Suprapubic skin (tissue), 4 donors: ENCODE measurements around the gene SLC39A5. TPM values are rescaled to one million over a fixed set of nuclear protein-coding genes. Genes with fewer than 3 reads are reported as not detected.

Experiments used
- DNase-seq, 2 donors: peaks; one replicate each; pipeline ENCODE4 v3.0.0-alpha.2; 2019; ENCODE audit warnings: low spot score in 2 of 2
- H3K27ac ChIP-seq: fragments of 200-600 bp; sonication (generic); one replicate; pipeline ENCODE4 v1.5.1; 2019
- H3K27me3 ChIP-seq: fragments of 200-600 bp; sonication (generic); one replicate; pipeline ENCODE4 v1.5.1; 2019
- H3K36me3 ChIP-seq: fragments of 200-600 bp; sonication (generic); one replicate; pipeline ENCODE4 v1.5.1; 2019
- H3K4me1 ChIP-seq: fragments of 200-600 bp; sonication (generic); one replicate; pipeline ENCODE4 v1.5.1; 2019
- H3K4me3 ChIP-seq: fragments of 200-600 bp; sonication (generic); one replicate; pipeline ENCODE4 v1.5.1; 2019; ENCODE audit warnings: mild to moderate bottlenecking
- H3K9me3 ChIP-seq: fragments of 200-600 bp; sonication (generic); one replicate; pipeline ENCODE4 v1.5.1; 2019
- EP300 ChIP-seq: sonication (generic); formaldehyde crosslinking; IDR thresholded peaks from one replicate; pipeline ENCODE4 v1.6.1; 2017; ENCODE audit warnings: antibody characterized with exemption
- POLR2A ChIP-seq, 2 donors: fragments of 450-650 bp; IDR thresholded peaks; one replicate each; pipeline ENCODE4 v1.6.1; 2017; ENCODE audit warnings: antibody characterized with exemption in 2 of 2, mild to moderate bottlenecking in 2 of 2, moderate library complexity in 2 of 2
- POLR2AphosphoS5 ChIP-seq, 3 donors: sonication (generic); formaldehyde crosslinking; IDR thresholded peaks; one replicate each; pipeline ENCODE4 v1.6.1; 2017; ENCODE audit warnings: antibody characterized with exemption in 3 of 3
- WGBS: methylation state at CpG from one replicate; pipeline ENCODE4 v1.1.5; 2018; 5-methylcytosine and 5-hydroxymethylcytosine counted together
- total RNA-seq, 4 donors: library from RNA; depleted of rRNA; stranded (reverse); fragments of >200 nt; gene quantifications; one replicate each; pipeline ENCODE4 v1.1.0, GENCODE V29; 2016
- TF ChIP-seq, protein P1 (sequence below), 2 donors: fragments of 200-600 bp in 1 of 2; fragments of 450-650 bp in 1 of 2; sonication (generic) in 1 of 2; IDR thresholded peaks; one replicate each; pipeline ENCODE4 v1.5.1; 2016 to 2019; ENCODE audit warnings: antibody characterized with exemption in 2 of 2, mild to moderate bottlenecking in 1 of 2, moderate library complexity in 1 of 2

Gene SLC39A5
- total RNA-seq, 4 donors from 2014 or later, result 1.3 to 2.4 TPM; not detected in 2

DNA sequence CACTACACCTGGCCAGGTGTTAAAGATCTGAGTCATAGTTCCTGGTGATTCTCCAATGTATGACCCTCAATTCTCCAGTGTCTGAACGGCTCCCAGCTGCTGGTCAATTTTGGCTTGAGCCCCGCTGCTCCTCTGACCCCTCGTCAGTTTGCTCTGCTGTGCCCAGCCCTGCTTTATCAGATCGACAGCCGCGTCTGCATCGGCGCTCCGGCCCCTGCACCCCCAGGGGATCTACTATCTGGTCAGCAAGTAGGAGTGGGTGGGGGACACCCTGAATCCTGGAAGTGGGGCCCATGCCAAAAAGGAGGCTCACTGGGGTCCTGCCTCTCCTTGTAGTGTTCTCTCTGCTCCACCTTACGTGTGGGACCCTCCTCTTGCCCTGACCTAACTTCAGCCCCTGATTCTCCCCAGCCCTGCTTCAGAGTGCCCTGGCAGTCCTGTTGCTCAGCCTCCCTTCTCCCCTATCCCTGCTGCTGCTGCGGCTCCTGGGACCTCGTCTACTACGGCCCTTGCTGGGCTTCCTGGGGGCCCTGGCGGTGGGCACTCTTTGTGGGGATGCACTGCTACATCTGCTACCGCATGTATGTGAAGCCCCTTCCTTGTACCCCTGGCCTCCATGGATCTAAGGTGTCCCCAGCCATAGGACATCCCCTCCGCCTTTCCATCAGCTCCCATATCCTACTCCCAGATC is 5.0 kb downstream of the SLC39A5 start:
- no peaks in the 10 kb centered on the region for H3K4me1 ChIP-seq
- 78% methylated on average over 16 of the region's 16 CpGs for WGBS
- TF ChIP-seq, protein P1, sequence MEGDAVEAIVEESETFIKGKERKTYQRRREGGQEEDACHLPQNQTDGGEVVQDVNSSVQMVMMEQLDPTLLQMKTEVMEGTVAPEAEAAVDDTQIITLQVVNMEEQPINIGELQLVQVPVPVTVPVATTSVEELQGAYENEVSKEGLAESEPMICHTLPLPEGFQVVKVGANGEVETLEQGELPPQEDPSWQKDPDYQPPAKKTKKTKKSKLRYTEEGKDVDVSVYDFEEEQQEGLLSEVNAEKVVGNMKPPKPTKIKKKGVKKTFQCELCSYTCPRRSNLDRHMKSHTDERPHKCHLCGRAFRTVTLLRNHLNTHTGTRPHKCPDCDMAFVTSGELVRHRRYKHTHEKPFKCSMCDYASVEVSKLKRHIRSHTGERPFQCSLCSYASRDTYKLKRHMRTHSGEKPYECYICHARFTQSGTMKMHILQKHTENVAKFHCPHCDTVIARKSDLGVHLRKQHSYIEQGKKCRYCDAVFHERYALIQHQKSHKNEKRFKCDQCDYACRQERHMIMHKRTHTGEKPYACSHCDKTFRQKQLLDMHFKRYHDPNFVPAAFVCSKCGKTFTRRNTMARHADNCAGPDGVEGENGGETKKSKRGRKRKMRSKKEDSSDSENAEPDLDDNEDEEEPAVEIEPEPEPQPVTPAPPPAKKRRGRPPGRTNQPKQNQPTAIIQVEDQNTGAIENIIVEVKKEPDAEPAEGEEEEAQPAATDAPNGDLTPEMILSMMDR (IDR thresholded peaks at IDR 0.05), result no peak
- no peak for TF ChIP-seq POLR2A (IDR thresholded peaks at IDR 0.05)
- TF ChIP-seq POLR2AphosphoS5 (IDR thresholded peaks at IDR 0.05), result no peak
- no peak for TF ChIP-seq EP300

DNA sequence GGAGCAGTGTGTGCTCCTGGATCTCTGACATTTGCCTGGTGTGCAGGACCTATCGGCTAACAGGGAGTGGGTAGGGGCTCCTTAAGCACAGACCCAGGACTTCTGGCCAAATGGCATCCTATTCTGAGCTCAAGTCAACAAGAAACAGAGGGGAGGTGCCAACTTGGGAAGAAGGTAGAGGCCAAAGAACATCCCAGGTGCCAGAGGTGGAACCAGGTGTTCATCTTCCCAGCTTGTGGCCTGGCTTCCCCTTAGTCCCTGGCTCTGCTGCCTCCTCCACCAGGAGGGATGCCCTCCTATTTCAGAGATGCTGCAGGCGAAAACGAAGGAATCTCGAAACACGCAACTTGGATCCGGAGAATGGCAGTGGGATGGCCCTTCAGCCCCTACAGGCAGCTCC is 6.2 kb downstream of the SLC39A5 start:
- Histone ChIP-seq H3K36me3 (peaks cover 44% of the 10 kb centered on the region), H3K9me3 (no peaks in the 10 kb centered on the region), H3K4me1 (no peaks in the 10 kb centered on the region), H3K27ac (no peak overlapping the region), H3K4me3 (no peak overlapping the region), H3K27me3 (no peaks in the 10 kb centered on the region)
- DNase-seq, result no peak
- WGBS, result 95% methylated on average over 5 of the region's 6 CpGs
- no peak for TF ChIP-seq POLR2AphosphoS5 (IDR thresholded peaks at IDR 0.05)
- TF ChIP-seq, protein P1 (IDR thresholded peaks at IDR 0.05), result no peak
- TF ChIP-seq EP300, result no peak
- no peak for TF ChIP-seq POLR2A (IDR thresholded peaks at IDR 0.05)

More for the DNA sequence above, 5.0 kb downstream of the SLC39A5 start:
- no peak for DNase-seq
- Histone ChIP-seq H3K4me3 (no peak overlapping the region), H3K9me3 (no peaks in the 10 kb centered on the region), H3K27me3 (no peaks in the 10 kb centered on the region), H3K27ac (no peak overlapping the region), H3K36me3 (peaks cover 32% of the 10 kb centered on the region)

DNA sequence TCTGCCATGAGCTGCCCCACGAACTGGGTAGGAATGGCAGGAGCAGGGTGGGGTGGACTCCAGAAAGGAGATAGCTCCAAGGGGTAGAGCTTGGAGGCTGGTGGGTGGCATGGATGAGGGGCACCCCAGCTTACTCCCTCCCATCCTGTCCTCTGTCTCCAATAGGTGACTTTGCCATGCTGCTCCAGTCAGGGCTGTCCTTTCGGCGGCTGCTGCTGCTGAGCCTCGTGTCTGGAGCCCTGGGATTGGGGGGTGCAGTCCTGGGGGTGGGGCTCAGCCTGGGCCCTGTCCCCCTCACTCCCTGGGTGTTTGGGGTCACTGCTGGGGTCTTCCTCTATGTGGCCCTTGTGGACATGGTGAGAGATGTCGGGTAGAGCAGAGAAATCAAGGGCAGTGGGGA is 7.1 kb downstream of the SLC39A5 start:
- H3K36me3 ChIP-seq, result peaks cover 53% of the 10 kb centered on the region

DNA sequence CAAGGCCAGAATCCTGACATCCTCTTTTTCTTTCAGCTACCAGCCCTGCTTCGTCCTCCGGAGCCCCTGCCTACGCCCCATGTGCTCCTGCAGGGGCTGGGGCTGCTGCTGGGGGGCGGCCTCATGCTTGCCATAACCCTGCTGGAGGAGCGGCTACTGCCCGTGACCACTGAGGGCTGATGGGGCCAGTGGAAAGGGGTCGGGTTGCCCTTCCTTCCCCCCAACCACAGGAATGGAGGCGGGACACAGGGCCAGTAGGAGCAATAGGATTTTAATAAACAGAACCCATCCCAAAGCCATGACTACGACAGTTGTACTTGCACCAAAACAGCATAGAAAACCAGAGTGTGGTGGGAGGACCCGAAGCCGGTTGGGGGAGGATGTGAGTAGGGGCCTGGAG is 7.7 kb downstream of the SLC39A5 start:
- no peak overlapping the region for H3K27ac ChIP-seq
- TF ChIP-seq POLR2A (IDR thresholded peaks at IDR 0.05) (no peak), POLR2AphosphoS5 (IDR thresholded peaks at IDR 0.05) (no peak), EP300 (no peak)
- TF ChIP-seq, protein P1 (IDR thresholded peaks at IDR 0.05), result no peak
- peaks cover 58% of the 10 kb centered on the region for H3K36me3 ChIP-seq

More for the DNA sequence above, 7.1 kb downstream of the SLC39A5 start:
- H3K4me3 ChIP-seq, result no peak overlapping the region
- H3K27ac ChIP-seq, result no peak overlapping the region
- H3K9me3 ChIP-seq, result no peaks in the 10 kb centered on the region
- 83% methylated on average over 2 of the region's 5 CpGs for WGBS
- H3K4me1 ChIP-seq, result no peaks in the 10 kb centered on the region
- no peaks in the 10 kb centered on the region for H3K27me3 ChIP-seq
- no peak for DNase-seq
- TF ChIP-seq POLR2A (IDR thresholded peaks at IDR 0.05), result no peak
- TF ChIP-seq, protein P1 (IDR thresholded peaks at IDR 0.05), result no peak
- no peak for TF ChIP-seq EP300
- no peak for TF ChIP-seq POLR2AphosphoS5 (IDR thresholded peaks at IDR 0.05)

DNA sequence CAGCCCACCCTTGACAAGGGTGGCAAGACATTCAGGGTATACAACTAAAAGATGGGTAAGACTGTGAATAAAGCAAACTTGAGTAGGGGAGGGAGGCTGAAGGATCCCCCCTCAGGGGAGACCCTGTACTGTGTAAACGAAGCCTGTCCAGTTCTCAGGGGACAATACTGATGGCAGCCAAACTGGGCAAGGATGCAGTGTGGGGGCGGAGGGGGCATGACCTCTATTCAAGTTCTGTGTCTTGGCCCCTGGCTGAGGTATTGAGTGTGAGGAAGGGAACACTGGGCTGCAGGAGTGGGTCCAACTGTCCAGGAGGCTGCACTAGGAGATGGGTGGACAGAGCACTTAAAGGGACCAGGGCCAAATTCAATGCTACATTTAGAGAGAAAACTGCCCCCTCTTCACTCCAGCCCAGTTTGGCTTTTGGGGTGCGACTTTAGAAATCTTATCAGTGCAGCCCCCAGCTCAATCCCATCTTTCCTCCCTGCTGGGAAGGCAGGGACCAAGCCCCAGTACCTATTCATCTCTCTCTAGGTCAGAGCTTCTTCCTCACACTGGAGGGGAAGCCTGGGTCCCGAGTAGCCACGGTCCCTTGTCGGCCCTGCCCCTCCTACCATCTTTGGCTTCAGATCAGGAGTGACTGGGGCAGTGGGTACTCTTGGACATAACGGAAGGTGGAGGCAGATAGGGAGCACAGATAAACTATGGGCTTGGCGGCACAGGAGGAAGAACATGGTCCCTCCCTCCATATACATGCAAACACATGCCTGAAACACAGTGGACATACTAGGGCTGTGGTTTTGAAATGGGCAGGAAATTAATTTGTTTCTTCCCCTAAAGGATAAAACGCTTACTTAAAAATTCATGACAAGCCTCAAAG is 11.8 kb downstream of the SLC39A5 start:
- no peak for TF ChIP-seq POLR2AphosphoS5 (IDR thresholded peaks at IDR 0.05)
- no peak for TF ChIP-seq EP300
- no peak for TF ChIP-seq POLR2A (IDR thresholded peaks at IDR 0.05)
- TF ChIP-seq, protein P1 (IDR thresholded peaks at IDR 0.05), result no peak
- H3K27me3 ChIP-seq, result no peaks in the 10 kb centered on the region
- H3K27ac ChIP-seq, result no peak overlapping the region
- no peak for DNase-seq
- no peaks in the 10 kb centered on the region for H3K4me1 ChIP-seq
- H3K9me3 ChIP-seq, result no peaks in the 10 kb centered on the region
- H3K36me3 ChIP-seq, result peaks cover 93% of the 10 kb centered on the region
- no peak overlapping the region for H3K4me3 ChIP-seq
- 70% methylated on average over 9 of the region's 9 CpGs for WGBS

More for the DNA sequence above, 7.7 kb downstream of the SLC39A5 start:
- WGBS, result 81% methylated on average over 10 of the region's 11 CpGs
- Histone ChIP-seq H3K27me3 (no peaks in the 10 kb centered on the region), H3K9me3 (no peaks in the 10 kb centered on the region), H3K4me1 (no peaks in the 10 kb centered on the region), H3K4me3 (no peak overlapping the region)
- DNase-seq, result no peak
